ENCODE measurements around the gene PRKAG2.

The PRKAG2 gene

DNA sequence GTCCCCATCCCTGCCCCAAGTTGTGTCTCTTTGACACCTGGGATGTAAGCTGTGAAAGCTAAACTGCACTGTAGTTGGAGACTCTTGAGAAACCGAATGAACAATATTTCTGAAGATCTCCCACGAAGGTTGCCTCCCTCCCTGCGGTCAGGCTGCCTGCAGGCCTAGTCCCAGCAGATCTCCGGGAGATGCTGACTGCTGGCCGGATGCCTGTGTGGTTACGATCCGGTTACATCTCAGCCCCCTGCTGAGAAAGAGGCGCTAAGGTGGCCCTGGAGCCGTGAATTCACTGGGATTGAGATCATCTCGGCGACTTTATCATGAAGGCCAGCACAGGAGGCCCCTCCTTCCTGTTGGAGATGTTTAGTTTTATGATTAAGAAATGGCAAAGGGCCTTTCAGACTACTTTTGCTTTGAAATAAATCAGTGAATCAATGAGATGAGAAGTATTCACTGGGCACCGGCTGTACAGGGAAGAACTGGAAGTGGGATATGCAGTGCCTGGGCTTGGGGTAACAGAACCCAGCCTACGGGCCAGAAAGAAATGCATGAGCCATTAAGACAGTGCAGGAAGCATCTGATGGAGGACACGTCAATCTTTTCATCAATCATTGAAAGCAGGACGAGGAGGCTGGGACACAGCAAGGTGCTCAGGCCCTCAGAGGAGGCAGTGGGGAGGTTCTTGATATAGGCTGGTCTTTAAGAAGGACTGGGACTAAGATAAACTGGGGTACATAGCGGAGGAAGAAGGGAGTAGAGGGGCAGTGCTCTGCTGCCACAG, 177.6 kb downstream of the PRKAG2 start:
- no peak for TF ChIP-seq POLR2A (IDR thresholded peaks at IDR 0.05; ENCODE audit: low read length)
- no peak for TF ChIP-seq GATA1 (IDR thresholded peaks at IDR 0.05; ENCODE audit: low read depth, low read length)
- no peak for DNase-seq

DNA sequence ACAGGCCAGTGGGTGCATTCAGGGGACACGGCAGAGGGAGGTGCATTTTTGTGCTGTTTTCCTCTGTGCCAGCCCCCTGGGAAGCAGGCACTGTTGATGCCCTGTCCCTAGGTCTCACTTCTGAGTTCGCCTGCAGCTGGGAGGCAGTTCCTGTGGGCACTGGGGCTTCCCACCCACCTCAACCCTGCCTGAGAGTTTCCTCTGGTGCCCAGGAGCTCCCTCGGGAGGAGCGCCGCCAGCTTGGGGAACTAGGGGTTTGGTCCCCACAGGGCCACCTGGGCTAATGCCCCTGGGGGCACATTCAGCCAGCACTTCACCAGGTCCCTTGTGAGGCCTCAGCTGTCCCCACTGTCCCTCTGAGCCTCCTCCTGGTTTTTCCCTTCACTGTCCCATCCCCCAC, 179.0 kb downstream of the PRKAG2 start:
- no peak for DNase-seq
- TF ChIP-seq POLR2A (IDR thresholded peaks at IDR 0.05; ENCODE audit: low read length), result no peak
- no peak for TF ChIP-seq GATA1 (IDR thresholded peaks at IDR 0.05; ENCODE audit: low read depth, low read length)

DNA sequence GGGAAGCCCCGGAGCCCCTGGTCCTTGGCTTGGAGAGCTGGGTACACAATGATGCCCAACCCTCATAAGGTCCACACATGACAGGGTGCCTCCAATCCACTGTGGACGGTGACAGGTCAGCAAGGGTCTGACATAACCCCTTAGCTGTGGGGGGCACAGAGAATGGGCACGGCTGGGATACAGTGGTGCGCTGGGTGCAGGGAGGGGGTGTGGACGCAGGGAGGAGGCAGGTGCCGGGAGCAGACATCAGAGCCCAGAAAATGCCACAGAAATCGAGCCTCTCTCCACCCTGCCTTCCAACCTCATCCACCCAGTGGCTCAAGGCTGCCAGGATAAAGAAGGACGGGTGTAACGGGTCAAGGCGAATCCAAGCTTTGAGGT, 179.4 kb downstream of the PRKAG2 start:
- TF ChIP-seq POLR2A (IDR thresholded peaks at IDR 0.05; ENCODE audit: low read length) (no peak), GATA1 (IDR thresholded peaks at IDR 0.05; ENCODE audit: low read depth, low read length) (no peak)
- no peak for DNase-seq

DNA sequence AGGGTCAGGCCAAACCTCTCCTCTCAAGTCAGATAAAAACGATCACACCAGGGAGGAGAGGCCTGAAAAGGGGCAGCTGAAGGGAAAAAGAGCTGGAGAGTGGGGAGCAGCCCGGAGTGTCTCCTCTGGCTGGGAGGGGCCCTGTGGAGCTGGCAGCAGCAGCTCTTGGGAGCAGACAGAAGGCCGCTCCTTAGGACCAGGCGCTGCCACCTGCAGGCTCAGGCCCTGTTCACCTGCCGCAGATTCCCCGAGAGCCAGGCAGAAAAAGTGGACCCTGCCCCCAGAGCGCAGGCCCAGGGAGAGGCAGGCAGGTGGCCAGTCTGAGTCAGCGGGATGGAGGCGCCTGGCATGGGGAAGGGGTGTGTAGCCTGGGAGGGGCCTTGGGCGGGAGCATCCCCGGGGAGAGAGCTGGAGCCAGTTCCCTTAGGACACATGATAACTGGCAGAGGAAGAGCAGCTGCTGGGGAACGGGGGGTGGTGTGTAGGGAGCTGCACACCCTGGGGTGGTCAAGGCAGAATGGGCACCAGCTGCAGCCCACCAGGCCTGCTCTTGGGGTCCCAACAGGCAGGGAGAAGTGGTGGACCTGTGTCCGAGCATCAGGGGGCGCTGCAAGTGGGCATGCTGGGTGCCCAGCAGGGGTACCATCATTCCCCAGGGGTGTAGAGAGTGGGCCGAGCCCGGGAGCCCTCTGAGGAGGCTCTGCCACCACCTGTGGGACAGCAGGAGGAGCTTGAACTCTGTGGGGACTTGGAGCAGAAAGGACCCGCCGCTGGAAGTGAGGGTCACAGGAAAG, 180.0 kb downstream of the PRKAG2 start:
- DNase-seq, result no peak

DNA sequence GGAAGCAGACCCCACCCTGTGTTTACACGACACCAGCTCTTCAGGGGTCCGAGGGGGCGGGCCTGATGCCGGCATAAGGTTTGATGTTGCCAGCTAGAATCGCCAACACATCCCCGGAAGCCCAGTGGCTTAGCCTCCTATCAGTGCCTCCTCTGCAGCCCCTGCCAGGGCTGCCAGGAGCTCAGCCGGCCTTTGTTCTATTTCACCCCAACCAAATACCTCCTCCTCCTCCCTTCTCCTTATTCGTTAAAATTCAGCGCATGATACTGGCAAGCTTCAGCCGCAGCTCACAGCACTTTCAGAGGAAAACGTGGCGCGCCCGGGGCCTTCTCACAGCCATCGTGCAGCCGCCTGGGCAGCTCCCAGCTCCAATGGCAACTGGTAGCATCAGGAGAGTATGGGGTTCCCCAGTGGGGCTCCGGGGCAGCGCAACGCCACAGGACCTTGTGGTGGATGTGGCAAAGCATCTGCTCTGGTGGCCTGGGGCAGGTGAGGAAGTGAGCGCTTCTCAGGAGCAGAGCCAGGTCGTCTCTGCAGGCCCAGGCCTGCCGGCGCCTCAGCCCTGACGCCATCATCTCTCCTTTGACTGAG, 180.9 kb downstream of the PRKAG2 start:
- DNase-seq, result no peak
- TF ChIP-seq GATA1 (IDR thresholded peaks at IDR 0.05; ENCODE audit: low read depth, low read length) (no peak), POLR2A (IDR thresholded peaks at IDR 0.05; ENCODE audit: low read length) (no peak)

More for the DNA sequence above, 180.0 kb downstream of the PRKAG2 start:
- no peak for TF ChIP-seq GATA1 (IDR thresholded peaks at IDR 0.05; ENCODE audit: low read depth, low read length)
- TF ChIP-seq POLR2A (IDR thresholded peaks at IDR 0.05; ENCODE audit: low read length), result no peak

- no peak for TF ChIP-seq POLR2A (IDR thresholded peaks at IDR 0.05; ENCODE audit: low read length)
- TF ChIP-seq GATA1 (IDR thresholded peaks at IDR 0.05; ENCODE audit: low read depth, low read length), result no peak
- no peak for DNase-seq
Measured at GRCh38 chr7:151694828-151695580, 181.9 kb downstream of the PRKAG2 start.

DNA sequence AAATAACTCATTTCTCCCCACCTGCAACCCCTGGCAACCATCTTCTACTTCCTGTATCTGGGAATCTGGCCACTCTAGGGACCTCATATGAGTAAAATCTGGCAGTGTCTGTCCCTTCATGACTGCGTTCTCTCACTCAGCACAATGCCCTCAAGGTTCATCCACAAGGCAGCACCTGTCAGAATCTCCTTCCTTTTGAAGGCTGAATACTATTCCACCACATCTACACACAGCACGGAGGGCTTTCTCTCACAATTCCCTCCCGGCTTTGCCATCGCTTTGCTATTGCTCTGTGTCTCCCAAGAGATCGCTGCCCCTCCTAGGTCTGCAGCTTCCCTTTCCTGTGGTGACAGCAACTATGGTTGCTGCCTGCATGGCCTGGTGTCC, 182.5 kb downstream of the PRKAG2 start:
- TF ChIP-seq GATA1 (IDR thresholded peaks at IDR 0.05; ENCODE audit: low read depth, low read length) (no peak), POLR2A (IDR thresholded peaks at IDR 0.05; ENCODE audit: low read length) (no peak)
- no peak for DNase-seq

DNA sequence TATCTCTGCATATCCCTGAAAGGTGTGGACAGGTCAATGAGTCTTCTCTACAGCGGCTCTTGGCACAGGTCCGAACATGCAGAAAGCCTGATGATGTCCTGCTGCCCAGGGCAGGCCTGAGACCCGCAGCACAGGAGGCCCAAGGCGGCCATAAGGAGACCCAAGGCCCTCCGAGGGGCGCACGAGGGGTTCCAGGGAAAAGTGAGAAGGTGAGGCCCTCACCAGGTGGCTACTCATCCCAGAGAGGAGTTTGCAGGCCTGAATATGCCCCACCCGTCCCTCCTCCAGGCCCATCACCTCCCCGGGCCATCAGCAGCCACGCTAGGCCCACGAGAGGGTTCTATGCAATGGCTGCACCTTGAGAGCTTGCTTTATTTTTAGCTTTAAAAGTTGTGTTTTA, 183.8 kb downstream of the PRKAG2 start:
- no peak for TF ChIP-seq POLR2A (IDR thresholded peaks at IDR 0.05; ENCODE audit: low read length)
- TF ChIP-seq GATA1 (IDR thresholded peaks at IDR 0.05; ENCODE audit: low read depth, low read length), result no peak
- DNase-seq, result no peak

GRCh38 chr7:151692721-151693120, 184.2 kb downstream of the PRKAG2 start:
- TF ChIP-seq POLR2A (IDR thresholded peaks at IDR 0.05; ENCODE audit: low read length), result no peak
- no peak for TF ChIP-seq GATA1 (IDR thresholded peaks at IDR 0.05; ENCODE audit: low read depth, low read length)
- no peak for DNase-seq

DNA sequence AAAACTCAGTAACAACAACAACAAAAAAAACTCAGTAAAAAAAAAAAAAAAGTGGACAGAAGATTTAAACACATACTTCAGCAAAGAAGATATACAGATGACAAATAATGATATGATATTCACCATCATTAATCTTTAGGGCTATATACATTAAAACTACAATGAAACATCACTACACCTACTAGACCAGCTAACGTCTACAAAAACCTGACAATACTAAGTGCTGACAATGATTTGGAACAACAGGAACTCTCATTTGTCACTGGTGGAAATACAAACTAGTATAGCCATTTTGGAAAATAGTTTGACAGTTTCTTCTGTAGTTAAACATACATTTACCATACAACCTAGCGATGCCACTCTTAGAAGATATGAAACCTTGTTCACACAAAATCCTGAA, 185.5 kb downstream of the PRKAG2 start:
- TF ChIP-seq GATA1 (IDR thresholded peaks at IDR 0.05; ENCODE audit: low read depth, low read length), result no peak
- no peak for TF ChIP-seq POLR2A (IDR thresholded peaks at IDR 0.05; ENCODE audit: low read length)
- DNase-seq, result no peak

DNA sequence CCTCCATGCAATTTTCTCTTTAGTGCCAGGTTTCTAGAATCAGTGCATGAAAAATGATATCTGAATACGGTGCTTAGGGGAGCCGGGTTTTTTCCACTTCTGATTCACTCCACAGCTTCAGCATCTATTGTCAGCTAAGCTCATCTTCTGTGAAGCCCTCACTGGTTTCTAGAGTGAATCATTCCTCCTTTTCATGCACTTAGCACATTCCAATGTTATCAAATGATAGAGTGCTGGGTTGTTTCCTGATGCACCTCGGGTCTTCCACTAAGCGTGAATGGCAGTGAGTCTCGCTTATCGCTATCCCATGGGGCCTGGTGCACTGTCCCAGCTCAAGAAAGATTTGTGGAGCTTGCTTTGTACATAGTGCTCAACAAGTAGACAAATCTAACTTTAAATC, 186.3 kb downstream of the PRKAG2 start:
- DNase-seq, result no peak

GRCh38 chr7:151689196-151689971, 187.5 kb downstream of the PRKAG2 start:
- TF ChIP-seq GATA1 (IDR thresholded peaks at IDR 0.05; ENCODE audit: low read depth, low read length), result no peak
- no peak for TF ChIP-seq POLR2A (IDR thresholded peaks at IDR 0.05; ENCODE audit: low read length)
- DNase-seq, result no peak

More for the DNA sequence above, 186.3 kb downstream of the PRKAG2 start:
- TF ChIP-seq POLR2A (IDR thresholded peaks at IDR 0.05; ENCODE audit: low read length) (no peak), GATA1 (IDR thresholded peaks at IDR 0.05; ENCODE audit: low read depth, low read length) (no peak)

DNA sequence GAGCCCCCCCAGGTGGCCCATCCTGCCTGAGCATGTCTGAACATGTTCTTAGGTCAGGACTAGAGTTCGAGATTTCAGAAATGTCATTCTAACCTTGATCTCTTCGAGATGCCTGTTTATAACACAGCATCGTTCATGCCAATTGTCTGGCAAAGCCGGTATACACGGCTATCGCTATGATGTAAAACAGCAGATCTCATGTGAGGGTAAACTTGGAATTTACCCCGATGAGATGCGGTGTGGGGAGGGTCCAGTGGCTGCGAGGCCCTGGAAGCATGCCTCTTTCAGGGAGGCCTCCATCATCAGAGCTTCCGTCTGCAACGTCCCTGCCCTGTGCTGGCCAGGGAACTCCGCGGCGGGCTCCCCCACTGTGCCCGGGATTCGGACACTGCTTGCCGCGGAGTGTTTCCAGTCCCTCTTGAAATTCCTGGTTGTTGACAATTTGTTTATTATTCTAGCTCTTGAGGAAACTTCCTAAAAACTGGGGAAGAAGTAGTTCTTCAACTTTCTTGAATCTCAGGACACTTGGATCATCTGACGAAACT, 188.6 kb downstream of the PRKAG2 start:
- TF ChIP-seq POLR2A (IDR thresholded peaks at IDR 0.05; ENCODE audit: low read length) (no peak), GATA1 (IDR thresholded peaks at IDR 0.05; ENCODE audit: low read depth, low read length) (no peak)

More for the DNA sequence above, 188.6 kb downstream of the PRKAG2 start:
- DNase-seq, result no peak
